ENCODE measurements around the gene ACSS1.

GRCh38 chr20:24968278-24968800 lies 89.6 kb downstream of the ACSS1 start:
- TF ChIP-seq STAT1 (IDR thresholded peaks at IDR 0.05; ENCODE audit: unreplicated experiment) (no peak), EZH2 (IDR thresholded peaks at IDR 0.05; ENCODE audit: low read depth, unreplicated experiment) (no peak), REST (IDR thresholded peaks at IDR 0.05; ENCODE audit: unreplicated experiment) (no peak), EZH2phosphoT487 (IDR thresholded peaks at IDR 0.05; ENCODE audit: unreplicated experiment) (no peak), ETS1 (IDR thresholded peaks at IDR 0.05) (no peak)
- TF ChIP-seq, protein P1, sequence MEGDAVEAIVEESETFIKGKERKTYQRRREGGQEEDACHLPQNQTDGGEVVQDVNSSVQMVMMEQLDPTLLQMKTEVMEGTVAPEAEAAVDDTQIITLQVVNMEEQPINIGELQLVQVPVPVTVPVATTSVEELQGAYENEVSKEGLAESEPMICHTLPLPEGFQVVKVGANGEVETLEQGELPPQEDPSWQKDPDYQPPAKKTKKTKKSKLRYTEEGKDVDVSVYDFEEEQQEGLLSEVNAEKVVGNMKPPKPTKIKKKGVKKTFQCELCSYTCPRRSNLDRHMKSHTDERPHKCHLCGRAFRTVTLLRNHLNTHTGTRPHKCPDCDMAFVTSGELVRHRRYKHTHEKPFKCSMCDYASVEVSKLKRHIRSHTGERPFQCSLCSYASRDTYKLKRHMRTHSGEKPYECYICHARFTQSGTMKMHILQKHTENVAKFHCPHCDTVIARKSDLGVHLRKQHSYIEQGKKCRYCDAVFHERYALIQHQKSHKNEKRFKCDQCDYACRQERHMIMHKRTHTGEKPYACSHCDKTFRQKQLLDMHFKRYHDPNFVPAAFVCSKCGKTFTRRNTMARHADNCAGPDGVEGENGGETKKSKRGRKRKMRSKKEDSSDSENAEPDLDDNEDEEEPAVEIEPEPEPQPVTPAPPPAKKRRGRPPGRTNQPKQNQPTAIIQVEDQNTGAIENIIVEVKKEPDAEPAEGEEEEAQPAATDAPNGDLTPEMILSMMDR (conservative IDR thresholded peaks at IDR 0.05; ENCODE audit: low read depth in 2 of 2) = no peak
